GM21723 (cell line): ENCODE measurements around the gene DNAJC22.
"Not testable (repeated sequence)": the region's sequence is repeated elsewhere in the genome, so short reads cannot be mapped to it uniquely, and the experiment has no call there.

Experiments used
- ATAC-seq: cut with Tn5 transposase; IDR thresholded peaks from one replicate; pipeline ENCODE4 v1.9.1; 2021; ENCODE audit warnings: mild to moderate bottlenecking, moderate library complexity; ENCODE audit not compliant: unreplicated experiment

DNAJC22 gene

GRCh38 chr12:49367381-49368239 is 20.9 kb downstream of the DNAJC22 start, which contains the start of gene SPATS2:
SPATS2 (plus strand) TSS chr12:49367462; CDS start chr12:49461013, 93,551 bp downstream.
- no peak for ATAC-seq

GRCh38 chr12:49368240-49368600 is 21.5 kb downstream of the DNAJC22 start:
- ATAC-seq, result no peak

GRCh38 chr12:49369411-49370145 is 22.9 kb downstream of the DNAJC22 start:
- peak; percentile 51 for ATAC-seq

GRCh38 chr12:49370539-49370938 is 23.9 kb downstream of the DNAJC22 start:
- no peak for ATAC-seq

GRCh38 chr12:49375406-49375805 is 28.7 kb downstream of the DNAJC22 start:
- no peak for ATAC-seq

- no peak for ATAC-seq
These were observed 30.7 kb downstream of the DNAJC22 start for GRCh38 chr12:49377386-49377785.

- not testable (repeated sequence) for ATAC-seq
These were observed 33.5 kb downstream of the DNAJC22 start for GRCh38 chr12:49380184-49380583.

GRCh38 chr12:49388682-49389386 is 42.1 kb downstream of the DNAJC22 start:
- ATAC-seq, result no peak

- no peak for ATAC-seq
These were observed 42.7 kb downstream of the DNAJC22 start for GRCh38 chr12:49389387-49389703.

- ATAC-seq, result no peak
These were observed 50.3 kb downstream of the DNAJC22 start for GRCh38 chr12:49397000-49397399.

GRCh38 chr12:49400304-49400703 is 53.6 kb downstream of the DNAJC22 start:
- no peak for ATAC-seq
